GM19025 (cell line): ENCODE results near the gene SHOX.

Experiments used
- ATAC-seq: cut with Tn5 transposase; IDR thresholded peaks from one replicate; pipeline ENCODE4 v1.9.1; 2021; ENCODE audit warnings: mild to moderate bottlenecking, low read depth, moderate library complexity; ENCODE audit not compliant: unreplicated experiment

Gene SHOX

GRCh38 chrX:662126-662525 is 31.5 kb downstream of the SHOX start:
- ATAC-seq = no peak

- no peak for ATAC-seq
These were observed 33.2 kb downstream of the SHOX start for GRCh38 chrX:663841-664240.

DNA sequence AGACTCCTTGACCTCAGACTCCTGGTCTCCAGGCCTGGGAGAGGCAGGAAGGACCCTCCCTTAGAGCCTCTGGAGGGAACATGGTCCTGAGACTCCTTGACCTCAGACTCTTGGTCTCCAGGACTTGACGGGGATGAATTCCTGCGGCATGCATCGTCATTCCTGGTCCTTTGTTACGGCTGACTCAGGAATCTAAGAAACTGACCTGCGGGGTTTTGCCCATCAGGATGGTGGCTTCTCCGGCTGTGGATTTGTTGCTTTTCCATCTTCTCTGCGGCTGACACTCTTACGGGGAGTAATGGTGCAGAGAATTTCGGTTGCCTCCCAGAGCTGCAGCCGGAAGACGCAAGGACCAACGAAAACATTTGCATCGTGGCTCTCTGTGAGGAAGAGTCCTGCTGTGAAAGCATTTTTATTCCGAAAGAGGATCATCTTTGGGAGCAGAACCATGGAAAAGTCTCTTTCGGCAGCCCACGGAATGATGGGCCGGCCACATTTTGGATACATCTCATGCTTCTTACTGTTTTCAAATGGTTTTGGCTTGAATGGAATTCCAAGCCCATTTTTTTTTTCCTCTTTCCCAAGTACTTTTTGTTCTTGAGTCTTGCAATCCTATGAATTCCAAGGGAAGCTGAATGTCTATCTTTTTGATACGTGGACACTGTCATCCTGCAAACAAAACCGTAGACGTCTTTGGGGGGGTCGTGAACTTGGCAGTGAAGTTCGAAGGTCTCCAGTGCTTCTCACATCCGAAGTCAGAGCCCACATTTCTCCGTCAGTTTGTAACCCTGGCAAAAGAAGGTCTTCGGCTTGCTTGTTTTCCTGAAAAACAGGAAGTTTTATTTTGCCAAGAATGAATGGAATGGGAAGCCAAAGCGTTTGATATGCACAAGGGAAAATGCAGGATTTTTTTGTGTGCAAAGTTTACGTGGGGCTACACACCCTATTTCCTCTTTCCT is 36.5 kb downstream of the SHOX start:
- no peak for ATAC-seq

GRCh38 chrX:670645-671044 is 40.1 kb downstream of the SHOX start:
- no peak for ATAC-seq

DNA sequence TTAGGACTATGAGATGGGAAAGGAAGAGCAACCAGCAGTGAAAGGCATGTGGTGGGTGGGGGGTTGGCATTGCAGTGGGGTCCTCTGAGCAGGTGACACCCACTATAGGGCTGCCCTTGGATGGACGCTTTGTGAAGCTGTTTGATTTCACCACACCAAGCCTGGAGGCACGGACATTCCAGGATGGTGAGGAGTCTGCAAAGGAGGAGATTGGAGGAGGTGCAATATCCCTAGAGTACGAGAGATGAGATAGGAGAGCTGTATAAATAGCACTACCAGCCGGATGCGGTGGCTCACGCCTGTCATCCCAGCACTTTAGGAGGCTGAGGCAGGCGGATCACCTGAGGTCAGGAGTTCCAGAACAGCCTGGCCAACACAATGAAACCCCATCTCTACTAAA is 42.3 kb downstream of the SHOX start:
- no peak for ATAC-seq

DNA sequence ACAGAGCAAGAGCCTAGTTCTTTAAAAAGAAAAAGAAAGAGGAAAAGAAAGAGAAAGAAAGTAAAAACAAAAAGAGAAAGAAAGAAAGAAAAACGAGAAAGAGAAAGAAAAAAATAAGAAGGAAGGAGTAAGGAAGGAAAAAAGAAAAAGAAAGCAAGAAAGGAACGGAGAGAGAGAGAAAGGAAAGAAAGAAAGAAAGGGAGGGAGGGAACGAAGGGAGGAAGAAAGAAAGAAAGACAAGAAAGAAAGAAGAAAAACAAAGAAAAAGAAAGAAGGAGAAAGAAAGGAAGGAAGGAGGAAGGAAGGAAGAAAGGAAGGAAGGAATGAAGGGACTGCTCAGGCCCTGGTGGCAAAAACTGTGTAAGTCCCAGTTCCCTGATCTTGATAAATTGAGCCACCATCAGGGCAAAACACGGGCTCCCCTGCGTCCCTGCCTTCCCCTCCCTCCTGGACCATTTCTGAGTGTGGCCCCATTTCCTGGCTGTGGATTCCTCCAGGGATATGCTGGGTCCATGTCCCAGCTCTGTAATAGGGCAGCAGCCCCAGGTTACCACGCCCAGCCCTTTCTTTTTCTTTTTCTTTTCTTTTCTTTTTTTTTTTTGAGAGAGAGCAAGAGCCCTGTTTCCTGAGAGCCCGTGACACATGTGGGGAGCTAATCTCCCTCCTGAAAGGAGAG is 44.8 kb downstream of the SHOX start:
- ATAC-seq = no peak

DNA sequence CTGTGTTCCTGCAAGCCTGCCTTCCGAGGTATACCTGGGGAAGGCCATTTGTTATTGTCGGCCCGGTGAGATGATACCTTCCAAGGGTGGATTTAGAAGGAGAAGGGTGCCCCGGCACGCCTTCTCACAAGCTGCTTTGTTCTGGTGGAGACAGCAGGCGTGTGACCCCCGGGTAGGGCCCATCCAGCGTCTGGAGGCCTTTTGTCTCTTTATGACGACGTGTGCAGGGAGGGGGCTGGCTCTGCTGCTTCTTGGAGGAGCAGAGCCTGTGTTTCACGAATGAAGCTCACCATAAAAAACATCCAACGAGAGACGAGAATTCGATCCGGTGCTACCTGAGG is 45.3 kb downstream of the SHOX start:
- ATAC-seq = no peak

DNA sequence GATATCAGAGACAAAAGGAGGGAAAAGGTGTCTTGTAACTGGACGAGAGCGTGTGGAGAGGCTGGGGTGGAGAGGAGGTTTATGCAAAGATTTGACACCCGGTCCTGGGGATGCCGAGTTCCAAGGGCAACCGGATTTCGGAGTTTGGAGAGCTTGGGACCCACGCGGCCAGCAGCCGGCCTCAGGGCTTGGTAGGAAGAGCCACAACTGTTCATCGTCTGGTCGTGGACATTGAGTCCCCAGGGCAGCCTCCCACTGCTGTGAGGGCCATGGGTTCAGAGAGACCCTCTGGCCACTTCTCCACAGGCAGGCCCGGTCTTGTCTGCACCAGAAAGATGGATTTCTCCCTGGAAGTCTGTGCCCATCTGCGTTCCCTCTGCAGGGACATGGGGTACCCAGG is 46.8 kb downstream of the SHOX start:
- ATAC-seq = no peak

GRCh38 chrX:679291-679979 is 48.8 kb downstream of the SHOX start:
- no peak for ATAC-seq

DNA sequence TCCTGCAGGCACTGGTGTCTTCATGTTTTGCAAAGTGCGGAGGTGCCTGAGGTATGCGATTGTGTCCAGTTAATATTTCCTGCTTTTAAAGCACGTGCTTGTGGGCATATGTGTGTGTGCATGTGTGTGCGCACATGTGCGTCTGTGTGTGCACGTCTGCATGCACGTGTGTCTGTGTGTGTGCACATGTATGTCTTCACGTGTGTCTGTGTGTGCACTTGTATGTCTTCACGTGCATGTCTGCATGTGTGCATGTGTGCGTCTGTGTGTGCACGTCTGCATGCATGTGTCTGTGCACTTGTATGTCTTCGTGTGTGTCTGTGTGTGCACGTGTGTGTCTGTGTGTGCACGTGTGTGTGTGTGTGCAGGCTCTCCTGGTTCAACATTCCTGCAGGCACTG is 49.5 kb downstream of the SHOX start:
- ATAC-seq = no peak

DNA sequence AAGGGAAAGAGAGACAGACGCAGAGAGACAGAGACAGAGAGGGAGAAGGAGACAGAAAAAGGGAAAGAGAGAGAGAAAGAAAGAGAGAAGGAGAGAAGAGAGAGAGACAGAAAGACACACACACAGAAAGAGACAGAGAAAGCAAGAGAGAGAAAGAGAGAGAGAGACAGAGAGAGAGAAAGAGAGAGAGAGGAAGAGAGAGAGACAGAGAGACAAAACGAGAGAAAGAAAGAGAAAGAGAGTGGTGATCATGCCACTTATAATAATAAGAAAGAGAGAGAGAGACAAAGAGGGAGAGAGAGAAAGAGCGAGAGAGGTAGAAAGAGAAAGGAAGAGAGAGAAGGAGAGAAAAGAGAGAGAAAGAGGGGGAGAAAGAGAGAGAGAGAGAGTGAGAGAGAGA is 51.4 kb downstream of the SHOX start:
- no peak for ATAC-seq

DNA sequence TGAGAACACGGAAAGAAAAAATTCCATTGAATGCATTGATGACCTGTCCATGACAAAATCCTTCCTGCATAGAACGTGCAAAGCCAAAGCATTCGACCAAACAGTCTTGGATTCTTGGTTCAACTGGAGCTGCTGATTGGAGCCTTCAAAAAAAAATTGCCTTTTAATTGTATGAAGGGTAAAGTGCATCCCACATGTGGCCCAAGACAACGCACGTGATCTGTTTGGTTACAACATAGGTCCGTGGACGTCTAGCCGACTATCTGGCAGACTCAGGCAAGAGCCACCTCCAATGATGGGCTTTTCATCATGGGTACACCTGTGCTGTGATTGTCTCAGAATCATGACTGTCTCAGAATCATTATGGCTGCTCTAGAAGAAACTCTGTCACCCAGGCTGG is 52.3 kb downstream of the SHOX start:
- no peak for ATAC-seq

DNA sequence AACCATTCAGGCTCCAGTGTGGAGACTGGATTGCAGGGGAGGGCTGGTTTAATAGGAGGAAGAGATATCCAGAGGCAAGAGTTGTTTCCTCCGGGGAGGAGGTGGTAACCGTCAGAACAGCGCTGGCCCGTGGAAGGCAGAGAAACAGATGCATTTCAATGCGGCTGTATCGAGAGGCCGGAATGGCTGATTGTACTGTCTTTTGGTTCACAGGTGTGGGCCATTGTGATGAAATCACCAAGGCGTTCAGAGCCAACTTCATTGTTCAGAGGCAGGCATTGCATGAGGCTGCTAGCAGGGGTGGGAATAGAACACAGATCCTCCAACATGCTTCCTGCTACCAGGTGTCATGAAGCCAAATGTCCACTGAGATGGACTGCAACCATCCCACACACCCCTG is 53.0 kb downstream of the SHOX start:
- ATAC-seq = no peak

GRCh38 chrX:685120-686032 is 54.8 kb downstream of the SHOX start:
- ATAC-seq = no peak

GRCh38 chrX:689983-690382 is 59.4 kb downstream of the SHOX start:
- ATAC-seq = no peak

DNA sequence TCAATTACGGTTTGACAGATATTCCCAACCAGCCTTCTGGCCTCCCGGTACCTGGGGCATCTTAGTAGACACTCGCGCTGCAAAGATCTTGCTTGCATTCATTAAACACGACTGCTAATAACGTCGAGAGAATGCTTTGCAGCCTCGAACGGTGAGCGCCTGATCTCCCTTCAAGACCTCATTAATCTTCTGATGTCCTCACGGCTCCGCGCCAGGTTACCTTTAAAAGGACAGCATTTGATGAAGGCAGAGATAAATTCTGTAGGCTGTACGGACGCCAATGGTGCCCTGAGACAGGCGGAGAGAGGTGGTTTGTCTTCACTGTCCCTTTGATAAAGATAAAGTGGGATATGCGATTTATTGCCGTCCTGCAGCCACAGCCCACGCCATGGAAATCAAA is 64.2 kb downstream of the SHOX start:
- no peak for ATAC-seq

DNA sequence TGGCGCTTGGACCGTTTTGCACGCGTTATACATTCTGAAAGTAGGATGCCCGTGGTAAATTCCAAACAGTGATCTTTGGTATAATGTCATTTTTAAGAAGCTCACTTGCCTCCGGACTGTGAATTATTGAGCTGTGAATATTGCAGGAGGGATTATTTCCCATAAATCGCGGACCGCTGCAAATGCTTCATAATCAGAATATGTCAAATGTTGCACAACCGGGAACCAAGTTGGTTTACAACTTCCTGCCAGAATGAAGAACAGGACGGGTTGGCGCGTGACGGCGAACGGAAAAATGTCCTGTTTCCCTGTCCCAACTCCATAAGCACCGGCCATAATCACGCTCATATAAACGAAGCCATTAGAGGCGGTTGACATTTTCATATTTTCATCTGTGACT is 67.6 kb downstream of the SHOX start:
- ATAC-seq = no peak

DNA sequence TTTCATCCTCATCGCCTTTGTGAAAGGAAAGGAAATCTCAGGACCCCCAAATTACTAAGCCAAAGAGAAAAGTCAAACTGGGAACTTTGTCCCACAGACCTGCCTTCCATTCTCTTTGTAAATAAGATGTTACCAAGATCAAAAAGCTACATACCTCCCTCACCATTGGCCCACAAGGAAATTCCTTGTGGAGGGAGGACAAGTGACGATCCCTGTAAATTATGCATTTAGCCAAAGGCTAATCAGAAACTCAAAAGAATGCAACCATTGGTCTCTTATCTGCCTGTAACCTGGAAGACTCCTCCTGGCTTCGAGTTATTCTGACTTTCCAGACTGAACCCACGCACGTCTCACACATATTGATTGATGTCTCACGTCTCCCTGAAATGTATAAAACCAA is 70.3 kb downstream of the SHOX start:
- ATAC-seq = no peak

DNA sequence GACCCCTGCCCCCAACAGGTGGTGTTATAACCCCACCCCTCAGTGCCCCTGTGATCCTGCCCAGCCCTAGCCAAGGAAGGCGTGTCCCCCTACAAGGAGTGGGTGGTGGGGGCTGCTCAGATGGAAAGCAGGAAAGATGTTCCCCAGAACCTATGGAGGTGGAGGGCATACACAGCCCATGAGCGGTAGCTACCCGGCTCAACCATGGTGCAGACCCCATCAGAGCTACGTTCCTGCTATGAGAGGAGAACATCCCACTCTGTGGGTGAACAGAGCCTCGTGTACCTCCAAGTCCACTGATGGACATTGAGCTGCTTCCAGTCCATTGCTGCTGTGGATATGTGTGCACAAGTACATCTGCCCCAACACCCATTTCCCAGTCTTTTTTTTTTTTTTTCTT is 71.1 kb downstream of the SHOX start:
- ATAC-seq = no peak

DNA sequence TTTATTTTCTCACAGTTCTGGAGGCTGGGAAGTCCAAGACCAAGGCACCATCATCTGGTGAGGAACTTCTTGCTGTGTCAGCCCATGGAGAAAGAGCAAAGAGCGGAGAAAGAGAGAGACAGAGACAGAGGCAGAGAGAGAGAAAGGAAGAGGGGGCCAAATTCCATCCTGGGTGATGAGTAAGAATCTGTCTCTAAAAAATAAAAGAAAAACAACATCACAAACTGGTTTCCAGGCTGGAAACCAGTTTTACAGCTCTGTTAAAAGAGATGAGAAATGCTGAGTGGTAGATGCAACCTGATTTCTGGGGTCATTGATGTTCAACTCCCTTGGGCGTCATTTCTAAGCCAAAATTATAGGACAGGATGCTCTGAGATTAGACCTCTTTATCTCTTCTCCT is 72.9 kb downstream of the SHOX start:
- ATAC-seq = no peak

GRCh38 chrX:703866-704265 is 73.3 kb downstream of the SHOX start:
- ATAC-seq = no peak
